Natural killer cell treated with Interleukin-12 subunit alpha and Interleukin-12 subunit beta and Interleukin-15 and Interleukin-18, amount 100 ng/mL, for 72 hours (primary cell): ENCODE results near the gene HNF4A. TPM values are rescaled to one million over a fixed set of nuclear protein-coding genes. Genes with fewer than 3 reads are reported as not detected.
A peak's percentile ranks its signal among the peaks of the same experiment; 100 is the strongest.

Source experiments
- ATAC-seq, 2 donors: fragments of 150-1000 bp; cut with Tn5 transposase in 1 of 2; sonication (Bioruptor Pico), chemical (Tn5 transposase) in 1 of 2; 2 replicates each; pipeline ENCODE4 v1.10.0; 2021
- DNase-seq: peaks from one replicate; pipeline ENCODE4 v3.0.0; 2022; ENCODE audit warnings: low spot score
- H3K27ac Mint-ChIP-seq, 2 donors: 1 replicate in 1 of 2; 2 replicates in 1 of 2; pipeline ENCODE4 v1.8.0; 2022; ENCODE audit warnings: mixed read lengths in 2 of 2, mild to moderate bottlenecking in 1 of 2, moderate library complexity in 1 of 2
- H3K27me3 Mint-ChIP-seq, 2 donors: 1 replicate in 1 of 2; 2 replicates in 1 of 2; pipeline ENCODE4 v1.8.0; 2022; ENCODE audit warnings: mixed read lengths in 2 of 2
- H3K36me3 Mint-ChIP-seq: one replicate; pipeline ENCODE4 v1.8.0; 2022; ENCODE audit warnings: mixed read lengths
- H3K4me1 Mint-ChIP-seq, 2 donors: 1 replicate in 1 of 2; 2 replicates in 1 of 2; pipeline ENCODE4 v1.8.0; 2022; ENCODE audit warnings: low read depth in 2 of 2, mixed read lengths in 2 of 2, mild to moderate bottlenecking in 1 of 2
- H3K4me3 Mint-ChIP-seq: one replicate; pipeline ENCODE4 v1.8.0; 2022; ENCODE audit warnings: mixed read lengths
- H3K9me3 Mint-ChIP-seq: 2 replicates; pipeline ENCODE4 v1.8.0; 2022; ENCODE audit warnings: mixed read lengths
- total RNA-seq, 2 donors: library from RNA; stranded (reverse); gene quantifications; one replicate each; pipeline ENCODE4 v1.2.3, GENCODE V29; 2022

Gene HNF4A
- total RNA-seq, 2 donors from 2014 or later: not detected

DNA sequence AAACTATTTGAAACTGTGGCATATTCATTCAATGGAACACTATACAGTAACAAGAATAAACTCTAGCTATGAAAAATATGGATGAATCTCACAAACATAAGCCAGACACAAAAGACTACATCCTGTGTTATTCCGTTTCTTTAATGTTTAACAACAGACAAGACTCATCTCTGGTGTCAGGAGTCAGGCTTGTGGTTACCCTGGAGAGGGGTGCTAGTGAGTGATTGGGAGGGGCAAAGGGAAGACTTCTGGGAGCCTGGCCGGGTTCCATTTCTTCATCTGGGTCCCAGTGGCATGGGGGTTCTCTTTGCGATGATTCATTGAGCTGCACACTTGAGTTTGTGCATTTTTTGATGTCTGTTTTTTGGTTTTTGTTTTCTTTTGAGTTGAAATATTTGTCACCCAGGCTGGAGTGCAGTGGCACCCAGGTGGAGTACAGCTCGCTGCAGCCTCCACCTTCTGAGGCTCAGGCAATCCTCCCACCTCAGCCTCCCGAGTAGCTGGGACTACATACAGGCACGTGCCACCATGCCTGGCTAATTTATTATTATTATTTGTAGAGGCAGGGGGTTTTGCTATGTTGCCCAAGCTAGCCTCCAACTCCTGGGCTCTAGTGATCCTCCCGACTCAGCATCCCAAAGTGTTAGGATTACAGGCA, 98.9 kb downstream of the HNF4A start:
- no peaks in the 10 kb centered on the region for H3K27me3 Mint-ChIP-seq
- no peaks in the 10 kb centered on the region for H3K36me3 Mint-ChIP-seq
- no peak overlapping the region for H3K27ac Mint-ChIP-seq
- DNase-seq: no peak
- no peak overlapping the region for H3K4me3 Mint-ChIP-seq
- no peak for ATAC-seq
- no peaks in the 10 kb centered on the region for H3K9me3 Mint-ChIP-seq
- H3K4me1 Mint-ChIP-seq: no peaks in the 10 kb centered on the region

DNA sequence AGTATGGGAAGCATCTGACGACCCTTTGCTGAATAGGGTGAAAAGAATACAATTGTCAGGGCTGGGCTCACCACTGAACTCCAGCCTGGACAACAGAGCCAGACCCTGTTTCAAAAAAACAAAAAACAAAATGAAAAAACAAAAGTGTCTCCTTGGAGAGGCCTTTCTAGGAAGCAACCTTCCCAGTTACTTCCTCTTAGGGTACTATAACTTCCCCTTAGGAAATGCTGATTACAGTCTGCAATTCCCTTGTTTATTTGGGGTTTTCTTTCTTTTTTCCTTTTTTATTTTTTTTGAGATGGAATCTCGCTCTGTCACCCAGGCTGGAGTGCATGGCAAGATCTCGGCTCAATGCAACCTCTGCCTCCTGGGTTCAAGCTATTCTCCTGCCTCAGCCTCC, 99.6 kb downstream of the HNF4A start:
- DNase-seq (no peak), ATAC-seq (no peak)
- Mint-ChIP-seq H3K27me3 (no peaks in the 10 kb centered on the region), H3K36me3 (no peaks in the 10 kb centered on the region), H3K27ac (no peak overlapping the region), H3K4me1 (no peaks in the 10 kb centered on the region), H3K4me3 (no peak overlapping the region), H3K9me3 (no peaks in the 10 kb centered on the region)

GRCh38 chr20:44456611-44457010, 101.1 kb downstream of the HNF4A start:
- no peak for DNase-seq
- Mint-ChIP-seq H3K27me3 (peaks cover 0 to 2% of the 10 kb centered on the region in 2 donors), H3K27ac (no peak overlapping the region), H3K36me3 (no peaks in the 10 kb centered on the region), H3K9me3 (no peaks in the 10 kb centered on the region), H3K4me3 (no peak overlapping the region), H3K4me1 (no peaks in the 10 kb centered on the region)
- no peak for ATAC-seq

DNA sequence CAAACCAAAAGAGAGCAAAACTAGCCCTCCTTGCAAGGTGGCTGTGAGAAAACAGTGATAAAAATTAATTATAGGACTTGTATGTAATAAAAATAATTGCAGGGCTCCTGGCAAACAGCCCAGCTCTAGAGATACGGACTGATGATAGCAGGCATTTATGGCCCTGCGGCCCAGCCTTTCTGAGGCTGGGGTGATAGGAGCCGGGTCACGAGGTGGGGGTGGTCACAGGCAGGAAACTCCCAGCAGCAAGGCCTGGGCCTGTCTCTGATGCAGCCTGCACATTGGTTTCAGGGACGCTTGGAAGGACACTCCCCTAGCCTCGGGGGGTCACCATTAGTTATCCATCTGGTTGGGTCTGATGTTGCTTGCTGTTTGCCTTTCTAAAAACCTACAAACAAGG, 101.5 kb downstream of the HNF4A start:
- ATAC-seq (no peak), DNase-seq (no peak)
- no peaks in the 10 kb centered on the region for H3K9me3 Mint-ChIP-seq
- no peaks in the 10 kb centered on the region for H3K4me1 Mint-ChIP-seq
- no peaks in the 10 kb centered on the region for H3K36me3 Mint-ChIP-seq
- H3K27ac Mint-ChIP-seq: no peak overlapping the region
- no peak overlapping the region for H3K4me3 Mint-ChIP-seq
- peaks cover 0 to 2% of the 10 kb centered on the region in 2 donors for H3K27me3 Mint-ChIP-seq

DNA sequence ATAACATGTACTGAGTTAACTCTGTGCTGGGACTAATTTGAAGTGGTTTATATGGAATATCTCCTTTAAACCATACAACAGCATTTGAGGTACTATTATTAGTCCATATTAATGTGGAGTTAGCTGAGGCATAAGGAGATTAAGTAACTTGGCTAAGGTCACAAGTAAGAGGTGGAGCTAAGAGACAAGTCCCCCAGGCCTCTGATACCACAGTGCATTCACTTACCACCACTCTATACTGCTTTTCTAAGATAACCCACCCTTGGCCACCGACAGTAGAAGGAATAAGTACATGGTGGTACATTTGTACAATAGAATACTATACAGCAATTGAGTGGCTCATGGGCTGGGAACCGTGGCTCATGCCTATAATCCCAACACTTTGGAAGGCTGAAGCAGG, 103.8 kb downstream of the HNF4A start:
- Mint-ChIP-seq H3K36me3 (no peaks in the 10 kb centered on the region), H3K4me3 (no peak overlapping the region), H3K27ac (no peak overlapping the region), H3K27me3 (peaks cover 0 to 4% of the 10 kb centered on the region in 2 donors), H3K4me1 (no peaks in the 10 kb centered on the region), H3K9me3 (no peaks in the 10 kb centered on the region)
- DNase-seq (no peak), ATAC-seq (no peak)

- ATAC-seq (no peak), DNase-seq (no peak)
- Mint-ChIP-seq H3K27ac (no peak overlapping the region), H3K9me3 (no peaks in the 10 kb centered on the region), H3K27me3 (peaks cover 0 to 4% of the 10 kb centered on the region in 2 donors), H3K36me3 (no peaks in the 10 kb centered on the region), H3K4me3 (no peak overlapping the region), H3K4me1 (no peaks in the 10 kb centered on the region)
These were observed 105.3 kb downstream of the HNF4A start for GRCh38 chr20:44460795-44461141.

DNA sequence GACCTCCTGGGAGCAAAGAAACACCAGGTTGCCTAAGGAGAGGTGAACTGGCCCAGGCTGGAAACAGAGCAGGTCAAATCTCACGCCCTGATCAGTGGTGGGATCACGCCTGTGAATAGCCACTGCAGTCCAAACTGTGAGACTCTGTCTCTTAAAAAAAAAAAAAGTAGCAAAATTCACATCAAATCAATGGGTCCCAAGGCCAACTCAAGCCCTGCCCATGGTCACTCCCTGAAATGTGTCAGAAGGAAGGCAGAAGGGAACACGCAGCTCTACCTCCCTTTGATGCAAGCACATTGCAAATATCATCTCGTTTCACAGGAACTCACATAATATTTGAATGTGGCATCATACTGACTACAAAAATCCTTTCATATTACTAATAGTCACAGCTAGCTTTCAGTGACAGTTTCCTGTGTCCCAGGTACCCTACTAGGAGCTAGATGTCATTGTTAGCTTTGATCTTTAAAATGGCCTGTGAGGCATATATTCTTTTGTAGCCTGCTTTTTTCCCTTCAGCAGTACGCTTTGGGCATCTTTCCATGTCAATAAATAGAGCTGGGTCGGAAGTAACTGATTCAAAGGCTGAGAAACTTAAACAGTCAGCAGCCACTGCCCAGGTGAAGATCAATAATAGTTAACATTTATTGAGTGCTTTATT, 105.8 kb downstream of the HNF4A start:
- H3K4me1 Mint-ChIP-seq: no peaks in the 10 kb centered on the region
- DNase-seq (no peak), ATAC-seq (no peak)
- peaks cover 0 to 4% of the 10 kb centered on the region in 2 donors for H3K27me3 Mint-ChIP-seq
- H3K36me3 Mint-ChIP-seq: no peaks in the 10 kb centered on the region
- no peak overlapping the region for H3K4me3 Mint-ChIP-seq
- H3K27ac Mint-ChIP-seq: no peak overlapping the region
- H3K9me3 Mint-ChIP-seq: no peaks in the 10 kb centered on the region

GRCh38 chr20:44461803-44462174, 106.3 kb downstream of the HNF4A start:
- no peaks in the 10 kb centered on the region for H3K4me1 Mint-ChIP-seq
- no peaks in the 10 kb centered on the region for H3K9me3 Mint-ChIP-seq
- no peaks in the 10 kb centered on the region for H3K36me3 Mint-ChIP-seq
- no peak overlapping the region for H3K4me3 Mint-ChIP-seq
- DNase-seq: no peak
- no peak overlapping the region for H3K27ac Mint-ChIP-seq
- H3K27me3 Mint-ChIP-seq: peaks cover 0 to 4% of the 10 kb centered on the region in 2 donors
- ATAC-seq: no peak

- H3K9me3 Mint-ChIP-seq: no peaks in the 10 kb centered on the region
- H3K27ac Mint-ChIP-seq: no peak overlapping the region
- H3K27me3 Mint-ChIP-seq: peaks cover 0 to 4% of the 10 kb centered on the region in 2 donors
These were observed 108.0 kb downstream of the HNF4A start for GRCh38 chr20:44463466-44463865.

DNA sequence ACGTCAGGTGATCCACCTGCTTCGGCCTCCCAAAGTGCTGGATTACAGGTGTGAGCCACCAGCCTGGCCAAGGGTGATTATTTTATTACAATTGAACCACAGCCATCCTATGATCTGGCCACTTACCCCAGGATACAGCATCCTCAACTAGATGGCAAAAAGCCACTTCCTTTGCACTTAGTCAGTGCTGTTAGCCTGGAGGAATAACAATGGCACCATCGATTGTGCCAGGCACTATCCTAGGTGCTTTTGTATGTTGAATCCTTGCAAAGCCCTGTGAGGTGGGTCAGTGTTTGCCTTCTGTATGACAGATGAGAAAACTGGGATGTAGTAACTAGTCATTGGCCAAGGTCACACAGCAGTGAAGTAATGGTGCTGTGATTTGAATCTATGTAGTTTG, 109.0 kb downstream of the HNF4A start:
- no peaks in the 10 kb centered on the region for H3K9me3 Mint-ChIP-seq
- H3K4me1 Mint-ChIP-seq: no peaks in the 10 kb centered on the region
- no peak overlapping the region for H3K4me3 Mint-ChIP-seq
- H3K27ac Mint-ChIP-seq: no peak overlapping the region
- no peaks in the 10 kb centered on the region for H3K36me3 Mint-ChIP-seq
- no peak for DNase-seq
- H3K27me3 Mint-ChIP-seq: peaks cover 0 to 4% of the 10 kb centered on the region in 2 donors
- no peak for ATAC-seq

More at GRCh38 chr20:44463466-44463865, 108.0 kb downstream of the HNF4A start:
- no peaks in the 10 kb centered on the region for H3K36me3 Mint-ChIP-seq
- DNase-seq (no peak), ATAC-seq (no peak)
- H3K4me1 Mint-ChIP-seq: no peaks in the 10 kb centered on the region
- no peak overlapping the region for H3K4me3 Mint-ChIP-seq

GRCh38 chr20:44465001-44465560, 109.6 kb downstream of the HNF4A start:
- ATAC-seq: no peak
- H3K4me3 Mint-ChIP-seq: no peak overlapping the region
- H3K27ac Mint-ChIP-seq: peak overlapping the region in 1 of 2 donors; percentile 54
- no peaks in the 10 kb centered on the region for H3K9me3 Mint-ChIP-seq
- no peaks in the 10 kb centered on the region for H3K4me1 Mint-ChIP-seq
- H3K27me3 Mint-ChIP-seq: peaks cover 0 to 4% of the 10 kb centered on the region in 2 donors
- no peak for DNase-seq
- H3K36me3 Mint-ChIP-seq: no peaks in the 10 kb centered on the region

DNA sequence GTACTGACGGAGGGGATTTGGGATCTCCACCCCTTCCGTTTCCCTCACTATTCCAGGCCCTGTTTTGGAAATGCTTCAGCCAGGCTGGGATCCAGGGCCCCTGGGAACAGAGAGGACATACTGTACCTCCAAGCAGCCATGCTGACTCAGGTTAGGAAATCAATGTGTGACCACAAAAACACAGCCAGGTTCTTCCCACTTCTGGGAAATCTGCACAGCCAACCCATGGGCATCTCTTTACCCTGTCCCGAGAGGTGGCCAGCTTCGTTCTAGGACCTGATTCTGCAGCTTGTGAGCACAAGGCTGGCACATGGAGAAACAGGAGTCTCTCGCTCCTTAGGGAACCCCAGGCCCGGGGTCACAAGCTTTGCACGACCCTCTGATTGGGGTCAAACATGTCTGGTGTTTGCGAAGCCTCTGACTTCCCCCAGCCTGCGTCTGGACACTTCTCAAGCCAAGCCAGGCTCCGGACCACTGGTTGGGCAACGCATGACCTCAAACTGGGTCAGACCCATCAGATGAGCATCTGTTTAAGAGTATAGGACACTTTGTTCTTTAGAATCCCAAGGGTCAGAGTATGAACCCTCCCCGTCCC, 111.9 kb downstream of the HNF4A start:
- Mint-ChIP-seq H3K27ac (no peak overlapping the region), H3K36me3 (no peaks in the 10 kb centered on the region), H3K4me1 (no peaks in the 10 kb centered on the region), H3K27me3 (peaks cover 0 to 2% of the 10 kb centered on the region in 2 donors), H3K9me3 (no peaks in the 10 kb centered on the region), H3K4me3 (no peak overlapping the region)
- ATAC-seq: no peak
- DNase-seq: no peak

- Mint-ChIP-seq H3K4me3 (no peak overlapping the region), H3K9me3 (no peaks in the 10 kb centered on the region), H3K4me1 (no peaks in the 10 kb centered on the region), H3K36me3 (no peaks in the 10 kb centered on the region), H3K27me3 (no peaks in the 10 kb centered on the region), H3K27ac (no peak overlapping the region)
- ATAC-seq (no peak), DNase-seq (no peak)
These were observed 112.7 kb downstream of the HNF4A start for GRCh38 chr20:44468044-44468782.

GRCh38 chr20:44470327-44470726, 114.8 kb downstream of the HNF4A start:
- no peak overlapping the region for H3K27ac Mint-ChIP-seq
- no peak overlapping the region for H3K4me3 Mint-ChIP-seq
- H3K4me1 Mint-ChIP-seq: peaks cover 4 to 5% of the 10 kb centered on the region in 2 donors
- DNase-seq: no peak
- H3K27me3 Mint-ChIP-seq: no peaks in the 10 kb centered on the region
- H3K36me3 Mint-ChIP-seq: no peaks in the 10 kb centered on the region
- ATAC-seq: no peak
- H3K9me3 Mint-ChIP-seq: no peaks in the 10 kb centered on the region
